Osteoblast (primary cell): ENCODE measurements around the gene TIGD3. TPM values are rescaled to one million over a fixed set of nuclear protein-coding genes. Genes with fewer than 3 reads are reported as not detected.
A peak's percentile ranks its signal among the peaks of the same experiment; 100 is the strongest.

ENCODE experiments used
- DNase-seq: peaks from one replicate; pipeline ENCODE4 v3.0.0; 2011; ENCODE audit warnings: low spot score, mixed read lengths; ENCODE audit not compliant: insufficient read length; ENCODE audit errors: missing footprints
- H2AFZ ChIP-seq: 2 replicates; pipeline ENCODE4 v1.6.0; 2011; ENCODE audit warnings: mild to moderate bottlenecking, low read length
- H3K27ac ChIP-seq: 2 replicates; pipeline ENCODE4 v1.5.1; 2011; ENCODE audit warnings: mild to moderate bottlenecking, low read depth, low read length, moderate library complexity
- H3K27me3 ChIP-seq: 2 replicates; pipeline ENCODE4 v1.6.0; 2012; ENCODE audit warnings: mild to moderate bottlenecking, control low read depth, inconsistent platforms, low read length, moderate library complexity; ENCODE audit not compliant: insufficient read depth
- H3K36me3 ChIP-seq: 2 replicates; pipeline ENCODE4 v1.5.1; 2011; ENCODE audit warnings: mild to moderate bottlenecking, low read length, control low read depth, moderate library complexity; ENCODE audit not compliant: insufficient read depth
- H3K4me1 ChIP-seq: 2 replicates; pipeline ENCODE4 v1.5.1; 2011; ENCODE audit warnings: mild to moderate bottlenecking, low read length, control low read depth, moderate library complexity; ENCODE audit not compliant: insufficient read depth
- H3K4me2 ChIP-seq: 2 replicates; pipeline ENCODE4 v1.6.0; 2011; ENCODE audit warnings: mild to moderate bottlenecking, low read length; ENCODE audit not compliant: insufficient read depth
- H3K4me3 ChIP-seq: fragments of 200-600 bp; sonication (generic); 3 replicates; pipeline ENCODE4 v1.5.1; 2012; ENCODE audit warnings: mild to moderate bottlenecking, low read length, inconsistent platforms; ENCODE audit not compliant: insufficient read depth
- H3K79me2 ChIP-seq: 2 replicates; pipeline ENCODE4 v1.6.0; 2012; ENCODE audit warnings: mild to moderate bottlenecking, low read length, control low read depth, inconsistent platforms; ENCODE audit not compliant: insufficient read depth
- H3K9me3 ChIP-seq: 2 replicates; pipeline ENCODE4 v1.5.1; 2011; ENCODE audit warnings: low read depth, low read length, control low read depth
- H4K20me1 ChIP-seq: 2 replicates; pipeline ENCODE4 v1.6.0; 2012; ENCODE audit warnings: mild to moderate bottlenecking, low read length, control low read depth; ENCODE audit not compliant: insufficient read depth
- total RNA-seq: library from RNA; depleted of rRNA; stranded (reverse); fragments of >200 nt; gene quantifications from 2 replicates; pipeline ENCODE4 v1.2.3, GENCODE V29; 2012
- TF ChIP-seq, protein P1 (sequence below): IDR thresholded peaks from 2 replicates; pipeline ENCODE4 v1.5.1; 2011; ENCODE audit warnings: mild to moderate bottlenecking, low read depth, low read length, moderate library complexity; ENCODE audit errors: extremely low read depth

The TIGD3 gene
- total RNA-seq, 1 donor: not detected

DNA sequence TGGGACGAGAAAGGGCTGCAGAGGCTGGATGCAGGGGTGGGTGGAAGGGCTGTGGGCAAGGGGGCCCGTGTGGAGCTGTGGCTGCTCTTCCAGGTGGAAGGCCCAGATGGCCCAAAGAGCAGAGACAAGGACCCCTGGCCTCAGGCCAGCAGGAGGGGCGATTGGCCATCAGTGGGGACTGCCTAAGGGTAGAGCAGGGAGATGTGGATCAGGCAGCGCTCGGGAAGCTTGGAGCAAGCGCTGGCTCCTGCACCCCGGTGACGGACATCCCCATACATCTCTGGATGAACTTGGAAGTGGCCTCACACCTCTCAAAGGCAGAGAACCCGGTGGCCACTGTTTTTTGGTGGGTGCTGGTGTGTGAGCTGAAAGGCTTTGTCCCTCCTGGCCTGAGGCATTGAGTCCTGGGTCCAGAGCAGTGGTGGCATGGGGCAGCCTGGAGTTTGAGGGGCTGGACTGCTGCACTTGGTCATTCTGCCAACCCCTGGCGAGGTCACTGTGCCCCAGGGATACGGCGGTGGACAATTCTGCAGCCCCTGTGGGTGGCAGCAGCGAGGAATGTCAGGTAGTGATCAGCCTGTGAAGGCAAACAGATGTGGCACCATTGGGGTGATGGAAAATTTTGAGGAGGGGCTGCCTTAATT is 37.8 kb downstream of the TIGD3 start:
- Histone ChIP-seq H3K27me3 (no peaks in the 10 kb centered on the region), H4K20me1 (peaks cover 12% of the 10 kb centered on the region), H3K4me1 (peaks cover 29% of the 10 kb centered on the region), H3K27ac (no peak overlapping the region), H3K4me2 (no peak overlapping the region), H2AFZ (no peak overlapping the region), H3K4me3 (no peak overlapping the region), H3K36me3 (peaks cover 45% of the 10 kb centered on the region), H3K79me2 (peaks cover 75% of the 10 kb centered on the region), H3K9me3 (no peaks in the 10 kb centered on the region)
- TF ChIP-seq, protein P1, sequence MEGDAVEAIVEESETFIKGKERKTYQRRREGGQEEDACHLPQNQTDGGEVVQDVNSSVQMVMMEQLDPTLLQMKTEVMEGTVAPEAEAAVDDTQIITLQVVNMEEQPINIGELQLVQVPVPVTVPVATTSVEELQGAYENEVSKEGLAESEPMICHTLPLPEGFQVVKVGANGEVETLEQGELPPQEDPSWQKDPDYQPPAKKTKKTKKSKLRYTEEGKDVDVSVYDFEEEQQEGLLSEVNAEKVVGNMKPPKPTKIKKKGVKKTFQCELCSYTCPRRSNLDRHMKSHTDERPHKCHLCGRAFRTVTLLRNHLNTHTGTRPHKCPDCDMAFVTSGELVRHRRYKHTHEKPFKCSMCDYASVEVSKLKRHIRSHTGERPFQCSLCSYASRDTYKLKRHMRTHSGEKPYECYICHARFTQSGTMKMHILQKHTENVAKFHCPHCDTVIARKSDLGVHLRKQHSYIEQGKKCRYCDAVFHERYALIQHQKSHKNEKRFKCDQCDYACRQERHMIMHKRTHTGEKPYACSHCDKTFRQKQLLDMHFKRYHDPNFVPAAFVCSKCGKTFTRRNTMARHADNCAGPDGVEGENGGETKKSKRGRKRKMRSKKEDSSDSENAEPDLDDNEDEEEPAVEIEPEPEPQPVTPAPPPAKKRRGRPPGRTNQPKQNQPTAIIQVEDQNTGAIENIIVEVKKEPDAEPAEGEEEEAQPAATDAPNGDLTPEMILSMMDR: no peak
- DNase-seq: peak; percentile 22

DNA sequence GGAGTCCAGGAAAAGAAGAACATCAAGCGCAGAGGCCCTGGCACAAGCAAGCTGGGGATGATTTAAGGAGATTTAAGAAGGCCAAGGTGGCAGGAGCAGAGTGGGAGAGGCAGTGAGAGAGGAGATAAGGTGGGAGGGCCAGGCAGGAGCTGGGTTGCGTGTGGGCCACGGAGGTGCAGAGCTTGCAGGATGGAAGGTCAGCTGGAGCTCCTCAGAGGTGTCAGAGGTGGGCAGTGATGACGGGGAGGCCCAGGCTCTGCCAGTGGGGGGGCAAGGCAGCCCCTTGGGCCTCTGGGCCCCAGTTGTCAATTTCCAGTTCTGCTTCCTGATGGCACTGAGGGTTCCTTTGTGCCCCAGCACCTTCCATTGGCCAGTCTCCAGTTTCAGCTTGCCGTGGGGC is 38.3 kb downstream of the TIGD3 start:
- H4K20me1 ChIP-seq: peaks cover 12% of the 10 kb centered on the region
- TF ChIP-seq, protein P1: no peak

DNA sequence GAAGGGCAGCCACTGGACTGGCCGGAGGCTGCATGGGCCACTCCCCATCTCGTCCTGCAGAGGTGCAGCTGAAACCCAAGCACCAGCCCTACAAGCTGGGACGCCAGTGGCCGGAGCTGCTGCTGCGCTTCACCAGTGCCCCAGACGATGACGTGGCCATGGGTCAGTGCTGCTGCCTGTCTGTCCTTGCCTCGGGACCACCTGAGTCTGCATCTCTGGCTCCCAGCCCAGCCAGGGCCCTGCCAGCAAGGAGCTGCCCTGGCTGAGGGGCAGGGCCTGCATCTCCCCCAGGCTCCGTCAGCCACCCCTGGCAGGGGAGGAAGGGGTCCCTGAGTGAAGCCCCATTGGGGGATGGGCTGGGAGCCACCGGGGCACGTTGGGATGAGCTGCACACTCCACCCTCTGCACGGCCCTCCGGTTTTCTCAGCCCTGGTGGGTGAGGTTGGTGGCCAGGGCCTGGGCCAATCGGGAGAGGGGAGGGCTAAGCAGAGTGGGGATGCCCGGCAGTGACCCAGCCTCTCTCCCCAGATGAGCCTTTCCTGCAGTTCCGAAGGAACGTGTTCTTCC is 39.0 kb downstream of the TIGD3 start:
- Histone ChIP-seq H3K4me1 (peaks cover 22% of the 10 kb centered on the region), H3K27me3 (no peaks in the 10 kb centered on the region), H3K9me3 (no peaks in the 10 kb centered on the region), H3K4me3 (no peak overlapping the region), H3K4me2 (no peak overlapping the region), H3K36me3 (peaks cover 54% of the 10 kb centered on the region), H2AFZ (no peak overlapping the region), H3K79me2 (peaks cover 64% of the 10 kb centered on the region), H3K27ac (no peak overlapping the region), H4K20me1 (peaks cover 12% of the 10 kb centered on the region)
- TF ChIP-seq, protein P1: no peak
- peak; percentile 41 for DNase-seq

More for the DNA sequence above, 38.3 kb downstream of the TIGD3 start:
- H3K36me3 ChIP-seq: peaks cover 50% of the 10 kb centered on the region
- no peak overlapping the region for H2AFZ ChIP-seq
- H3K4me3 ChIP-seq: no peak overlapping the region
- no peak overlapping the region for H3K4me2 ChIP-seq
- H3K9me3 ChIP-seq: no peaks in the 10 kb centered on the region
- H3K27me3 ChIP-seq: no peaks in the 10 kb centered on the region
- H3K79me2 ChIP-seq: peaks cover 70% of the 10 kb centered on the region
- H3K4me1 ChIP-seq: peaks cover 29% of the 10 kb centered on the region
- H3K27ac ChIP-seq: no peak overlapping the region
- DNase-seq: peak; percentile 68

DNA sequence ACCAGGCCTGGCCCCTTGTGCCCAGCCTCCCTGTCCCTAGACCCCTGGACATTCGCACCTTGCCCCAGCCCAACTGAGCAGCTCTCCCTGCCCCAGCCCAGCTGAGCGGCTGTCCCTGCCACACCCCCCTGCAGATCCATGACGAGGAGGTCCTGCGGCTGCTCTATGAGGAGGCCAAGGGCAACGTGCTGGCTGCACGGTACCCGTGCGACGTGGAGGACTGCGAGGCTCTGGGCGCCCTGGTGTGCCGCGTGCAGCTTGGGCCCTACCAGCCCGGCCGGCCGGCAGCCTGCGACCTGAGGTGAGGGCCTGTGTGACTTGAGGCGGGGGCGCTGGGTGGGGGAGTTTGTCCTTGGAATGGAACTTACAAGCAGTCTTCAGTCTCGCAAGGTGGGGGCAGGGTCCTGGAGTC is 39.6 kb downstream of the TIGD3 start:
- Histone ChIP-seq H3K79me2 (peaks cover 58% of the 10 kb centered on the region), H4K20me1 (peaks cover 9% of the 10 kb centered on the region), H3K4me3 (no peak overlapping the region), H3K27me3 (no peaks in the 10 kb centered on the region), H3K4me1 (peaks cover 17% of the 10 kb centered on the region), H3K4me2 (no peak overlapping the region), H3K9me3 (no peaks in the 10 kb centered on the region), H3K27ac (no peak overlapping the region), H3K36me3 (peaks cover 54% of the 10 kb centered on the region), H2AFZ (no peak overlapping the region)
- TF ChIP-seq, protein P1: no peak
- DNase-seq: peak; percentile 32
